Bronchial epithelial cell (primary cell): ENCODE data around the gene PLXNB2. TPM values are rescaled to one million over a fixed set of nuclear protein-coding genes. Genes with fewer than 3 reads are reported as not detected.
"Not testable (repeated sequence)": the region's sequence is repeated elsewhere in the genome, so short reads cannot be mapped to it uniquely, and the experiment has no call there.

Experiments used
- DNase-seq: peaks from one replicate; pipeline ENCODE4 v3.0.0-alpha.2; 2010; ENCODE audit warnings: low read depth
- FAIRE-seq: peaks from 2 replicates; lab custom pipeline; 2011; peaks lifted over from hg19 to GRCh38; lab: Jason Lieb, UNC
- H3K27me3 ChIP-seq: 2 replicates; pipeline ENCODE4 v1.5.1; 2011; ENCODE audit warnings: low read length; ENCODE audit not compliant: control insufficient read depth, insufficient read depth
- H3K36me3 ChIP-seq: 2 replicates; pipeline ENCODE4 v1.5.1; 2011; ENCODE audit warnings: low read length; ENCODE audit not compliant: control insufficient read depth, insufficient read depth
- H3K4me3 ChIP-seq: 2 replicates; pipeline ENCODE4 v1.5.1; 2011; ENCODE audit warnings: mild to moderate bottlenecking, low read depth, low read length, control low read depth
- CTCF ChIP-seq: IDR thresholded peaks from 2 replicates; pipeline ENCODE4 v1.5.1; 2011; ENCODE audit warnings: mild to moderate bottlenecking, moderate library complexity, low read length, control low read depth, inconsistent platforms; ENCODE audit not compliant: insufficient read depth, severe bottlenecking
- total RNA-seq: library from RNA; depleted of rRNA; stranded (reverse); fragments of >200 nt; gene quantifications from 2 replicates; pipeline ENCODE4 v1.2.1, GENCODE V29; 2014

Gene PLXNB2
- total RNA-seq, 1 donor from 2014 or later, result 138 TPM

- H3K36me3 ChIP-seq, result no peaks in the 10 kb centered on the region
- DNase-seq (no peak), FAIRE-seq (no peak)
- H3K27me3 ChIP-seq, result no peaks in the 10 kb centered on the region
- no peak for TF ChIP-seq CTCF
- no peak overlapping the region for H3K4me3 ChIP-seq
Measured at GRCh38 chr22:50338860-50339462, 31.5 kb upstream of the PLXNB2 start.

GRCh38 chr22:50338042-50338573, 30.7 kb upstream of the PLXNB2 start:
- TF ChIP-seq CTCF, result no peak
- Histone ChIP-seq H3K4me3 (no peak overlapping the region), H3K36me3 (no peaks in the 10 kb centered on the region), H3K27me3 (no peaks in the 10 kb centered on the region)
- DNase-seq (no peak), FAIRE-seq (no peak)

GRCh38 chr22:50337262-50338041, 30.0 kb upstream of the PLXNB2 start:
- no peak for TF ChIP-seq CTCF
- FAIRE-seq, result peak; percentile 96
- DNase-seq, result no peak
- H3K27me3 ChIP-seq, result no peaks in the 10 kb centered on the region
- H3K36me3 ChIP-seq, result no peaks in the 10 kb centered on the region
- no peak overlapping the region for H3K4me3 ChIP-seq

DNA sequence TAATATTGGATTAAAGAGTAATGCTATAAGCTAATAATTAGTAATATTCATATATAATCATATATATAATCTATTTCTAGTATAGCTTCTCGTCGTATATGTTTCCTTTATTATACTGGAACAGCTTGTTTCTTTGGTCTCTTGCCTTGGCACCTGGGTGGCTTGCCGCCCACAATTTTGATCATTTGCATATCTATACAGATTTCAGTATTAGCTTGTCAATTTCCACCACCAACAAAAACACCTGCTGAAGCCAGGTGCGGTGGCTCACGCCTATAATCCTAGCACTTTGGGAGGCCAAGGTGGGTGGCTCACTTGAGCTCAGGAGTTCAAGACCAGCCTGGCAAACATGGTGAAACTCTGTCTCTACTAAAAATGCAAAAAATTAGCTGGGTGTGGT, 27.0 kb upstream of the PLXNB2 start:
- FAIRE-seq, DNase-seq, H3K4me3 ChIP-seq, H3K27me3 ChIP-seq, H3K36me3 ChIP-seq: not testable (repeated sequence)

GRCh38 chr22:50329236-50329635, 21.8 kb upstream of the PLXNB2 start:
- H3K36me3 ChIP-seq, result no peaks in the 10 kb centered on the region
- no peaks in the 10 kb centered on the region for H3K27me3 ChIP-seq
- no peak overlapping the region for H3K4me3 ChIP-seq
- DNase-seq, result peak; percentile 77
- FAIRE-seq, result no peak
- TF ChIP-seq CTCF, result no peak

DNA sequence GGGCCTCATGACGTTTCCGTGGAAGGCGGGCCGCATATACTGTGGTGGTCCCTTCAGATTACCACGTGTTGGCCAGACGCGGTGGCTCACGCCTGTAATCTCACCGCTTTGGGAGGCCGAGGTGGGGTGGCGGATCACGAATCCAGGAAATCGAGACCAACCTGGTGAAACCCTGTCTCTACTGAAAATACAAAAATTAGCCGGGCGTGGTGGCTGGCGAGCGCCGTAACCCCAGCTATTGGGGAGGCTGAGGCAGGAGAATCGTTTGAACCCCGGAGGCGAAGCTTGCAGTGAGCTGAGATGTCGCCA, 20.2 kb upstream of the PLXNB2 start:
- no peak for TF ChIP-seq CTCF
- no peaks in the 10 kb centered on the region for H3K27me3 ChIP-seq
- H3K36me3 ChIP-seq, result no peaks in the 10 kb centered on the region
- DNase-seq, result no peak
- peak; percentile 28 for FAIRE-seq
- peak overlapping the region; percentile 67 for H3K4me3 ChIP-seq
